HEK293 (cell line): Measurements from ENCODE around the gene ADAM17.

ENCODE experiments used
- CTCF ChIA-PET: fragments of 350-600 bp; formaldehyde crosslinking; extraction: SDS; loops from one replicate; lab custom pipeline; 2021; ENCODE audit warnings: antibody characterized with exemption; lab: Yijun Ruan, JAX
- POLR2A ChIA-PET: fragments of 300-600 bp; formaldehyde crosslinking; extraction: SDS; loops from one replicate; lab custom pipeline; 2020; ENCODE audit warnings: antibody characterized with exemption, inconsistent platforms; lab: Yijun Ruan, JAX
- H3K27ac ChIP-seq: fragments of 200-500 bp; sonication (Bioruptor generic); 2 replicates; pipeline ENCODE4 v1.5.1; 2014; ENCODE audit warnings: low read depth, low read length, control low read depth, inconsistent platforms; ENCODE audit errors: extremely low read depth
- H3K36me3 ChIP-seq, 2 experiments: fragments of 200-500 bp in 1 of 2; sonication (Bioruptor generic) in 1 of 2; 1 replicate in 1 of 2; 2 replicates in 1 of 2; pipeline ENCODE4 v1.5.1; 2014 to 2017; ENCODE audit warnings: inconsistent platforms in 2 of 2, low read length in 2 of 2; ENCODE audit not compliant: control insufficient read depth in 2 of 2, insufficient read depth in 1 of 2
- H3K4me1 ChIP-seq: fragments of 200-500 bp; sonication (Bioruptor generic); 2 replicates; pipeline ENCODE4 v1.5.1; 2014; ENCODE audit warnings: mild to moderate bottlenecking, low read length, inconsistent platforms; ENCODE audit not compliant: control insufficient read depth, insufficient read depth
- H3K4me3 ChIP-seq: 2 replicates; pipeline ENCODE4 v1.5.1; 2011; ENCODE audit warnings: low read depth, mild to moderate bottlenecking, control low read depth, low read length, moderate library complexity
- H3K9me3 ChIP-seq: fragments of 200-500 bp; sonication (Bioruptor generic); 2 replicates; pipeline ENCODE4 v1.5.1; 2014; ENCODE audit warnings: low read depth, low read length, inconsistent platforms; ENCODE audit not compliant: control insufficient read depth, insufficient read depth
- FEZF1 ChIP-seq: fragments of 450-650 bp; formaldehyde crosslinking; IDR thresholded peaks from 2 replicates; pipeline ENCODE4 v1.5.1; 2016; ENCODE audit warnings: missing biosample characterization, missing genetic modification characterization
- IKZF3 ChIP-seq: fragments of 450-650 bp; IDR thresholded peaks from 2 replicates; pipeline ENCODE4 v1.5.0; 2018; ENCODE audit warnings: missing biosample characterization, mild to moderate bottlenecking, missing genetic modification characterization, moderate library complexity
- TCF7L2 ChIP-seq: IDR thresholded peaks from 2 replicates; pipeline ENCODE4 v1.6.1; 2011; ENCODE audit warnings: low read depth, mild to moderate bottlenecking, inconsistent platforms, low read length, moderate library complexity, borderline replicate concordance
- ZNF202 ChIP-seq: fragments of 450-650 bp; formaldehyde crosslinking; IDR thresholded peaks from 2 replicates; pipeline ENCODE4 v1.5.1; 2016; ENCODE audit warnings: missing biosample characterization, missing genetic modification characterization, borderline replicate concordance
- ZNF239 ChIP-seq: fragments of 450-650 bp; formaldehyde crosslinking; IDR thresholded peaks from 2 replicates; pipeline ENCODE4 v1.5.1; 2016; ENCODE audit warnings: missing biosample characterization, missing genetic modification characterization
- ZNF26 ChIP-seq: fragments of 450-650 bp; formaldehyde crosslinking; IDR thresholded peaks from 2 replicates; pipeline ENCODE4 v1.5.1; 2016; ENCODE audit warnings: missing biosample characterization, missing genetic modification characterization
- ZNF266 ChIP-seq: fragments of 450-650 bp; formaldehyde crosslinking; IDR thresholded peaks from 2 replicates; pipeline ENCODE4 v1.5.1; 2016; ENCODE audit warnings: missing biosample characterization, missing genetic modification characterization, low read depth
- ZNF394 ChIP-seq: fragments of 450-650 bp; formaldehyde crosslinking; IDR thresholded peaks from 2 replicates; pipeline ENCODE4 v1.5.1; 2016; ENCODE audit warnings: missing biosample characterization, missing genetic modification characterization, mild to moderate bottlenecking, moderate library complexity, borderline replicate concordance
- ZNF404 ChIP-seq: fragments of 450-650 bp; formaldehyde crosslinking; IDR thresholded peaks from 2 replicates; pipeline ENCODE4 v1.5.1; 2017; ENCODE audit warnings: missing biosample characterization, missing genetic modification characterization
- ZNF423 ChIP-seq: fragments of 450-650 bp; formaldehyde crosslinking; IDR thresholded peaks from 2 replicates; pipeline ENCODE4 v1.5.1; 2016; ENCODE audit warnings: missing biosample characterization, missing genetic modification characterization
- ZNF530 ChIP-seq: fragments of 450-650 bp; formaldehyde crosslinking; IDR thresholded peaks from 2 replicates; pipeline ENCODE4 v1.5.1; 2016; ENCODE audit warnings: low read depth, missing biosample characterization, missing genetic modification characterization
- ZNF558 ChIP-seq: fragments of 450-650 bp; formaldehyde crosslinking; IDR thresholded peaks from 2 replicates; pipeline ENCODE4 v1.5.1; 2016; ENCODE audit warnings: missing biosample characterization, missing genetic modification characterization
- ZNF560 ChIP-seq: fragments of 450-650 bp; formaldehyde crosslinking; IDR thresholded peaks from 2 replicates; pipeline ENCODE4 v1.5.1; 2017; ENCODE audit warnings: missing biosample characterization, missing genetic modification characterization, borderline replicate concordance
- ZNF626 ChIP-seq: fragments of 450-650 bp; sonication (Bioruptor Pico); formaldehyde crosslinking; IDR thresholded peaks from 2 replicates; pipeline ENCODE4 v1.5.1; 2018; ENCODE audit warnings: missing biosample characterization, missing genetic modification characterization, inconsistent platforms
- ZNF658 ChIP-seq: fragments of 450-650 bp; formaldehyde crosslinking; IDR thresholded peaks from 2 replicates; pipeline ENCODE4; 2016; ENCODE audit warnings: missing biosample characterization, missing genetic modification characterization
- ZNF670 ChIP-seq: fragments of 450-650 bp; formaldehyde crosslinking; IDR thresholded peaks from 2 replicates; pipeline ENCODE4 v1.5.1; 2016; ENCODE audit warnings: missing biosample characterization, missing genetic modification characterization, low read depth
- ZNF830 ChIP-seq: fragments of 450-650 bp; IDR thresholded peaks from 2 replicates; pipeline ENCODE4 v1.5.0; 2018; ENCODE audit warnings: missing biosample characterization, missing genetic modification characterization, low read depth, mild to moderate bottlenecking, moderate library complexity
- TF ChIP-seq, protein P1 (sequence below): fragments of 450-650 bp; formaldehyde crosslinking; IDR thresholded peaks from 2 replicates; pipeline ENCODE4 v1.5.1; 2016; ENCODE audit warnings: missing biosample characterization, missing genetic modification characterization, borderline replicate concordance
- TF ChIP-seq, protein P2 (sequence below): fragments of 450-650 bp; formaldehyde crosslinking; IDR thresholded peaks from 2 replicates; pipeline ENCODE4 v1.5.1; 2016; ENCODE audit warnings: missing biosample characterization, missing genetic modification characterization, borderline replicate concordance
- TF ChIP-seq, protein P3 (sequence below): fragments of 450-650 bp; formaldehyde crosslinking; IDR thresholded peaks from 2 replicates; pipeline ENCODE4 v1.5.1; 2016; ENCODE audit warnings: missing biosample characterization, missing genetic modification characterization
- TF ChIP-seq, protein P4 (sequence below): fragments of 450-650 bp; formaldehyde crosslinking; IDR thresholded peaks from 2 replicates; pipeline ENCODE4 v1.5.1; 2017; ENCODE audit warnings: missing biosample characterization, missing genetic modification characterization

ADAM17 gene

DNA sequence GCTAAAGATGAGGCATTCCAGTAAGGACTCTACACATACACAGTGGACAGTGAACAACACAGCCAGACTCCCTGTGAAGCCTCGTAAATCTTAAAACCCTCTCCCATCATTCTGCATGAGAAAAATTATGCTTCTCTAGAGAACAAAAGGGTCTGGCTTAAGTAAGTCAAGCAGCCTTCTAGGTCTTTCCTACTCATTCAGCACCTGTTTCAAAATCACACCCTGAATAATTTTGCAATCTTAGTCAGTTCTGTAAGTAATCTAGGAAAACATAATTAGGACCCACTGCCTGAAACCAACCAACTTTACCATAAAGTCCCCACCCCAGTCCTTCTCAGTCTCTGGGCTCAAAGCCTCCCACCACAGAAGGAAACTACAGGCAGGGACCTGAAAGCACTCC lies 61.5 kb downstream of the ADAM17 start (continued):
- TF ChIP-seq, protein P1, sequence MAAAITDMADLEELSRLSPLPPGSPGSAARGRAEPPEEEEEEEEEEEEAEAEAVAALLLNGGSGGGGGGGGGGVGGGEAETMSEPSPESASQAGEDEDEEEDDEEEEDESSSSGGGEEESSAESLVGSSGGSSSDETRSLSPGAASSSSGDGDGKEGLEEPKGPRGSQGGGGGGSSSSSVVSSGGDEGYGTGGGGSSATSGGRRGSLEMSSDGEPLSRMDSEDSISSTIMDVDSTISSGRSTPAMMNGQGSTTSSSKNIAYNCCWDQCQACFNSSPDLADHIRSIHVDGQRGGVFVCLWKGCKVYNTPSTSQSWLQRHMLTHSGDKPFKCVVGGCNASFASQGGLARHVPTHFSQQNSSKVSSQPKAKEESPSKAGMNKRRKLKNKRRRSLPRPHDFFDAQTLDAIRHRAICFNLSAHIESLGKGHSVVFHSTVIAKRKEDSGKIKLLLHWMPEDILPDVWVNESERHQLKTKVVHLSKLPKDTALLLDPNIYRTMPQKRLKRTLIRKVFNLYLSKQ (tag by site-specific recombination) = no peak
- no peak for TF ChIP-seq ZNF830 (tag by site-specific recombination)
- TF ChIP-seq ZNF202 = no peak
- TF ChIP-seq ZNF239 (tag by site-specific recombination) = no peak
- TF ChIP-seq ZNF558 (tag by site-specific recombination) = no peak
- TF ChIP-seq ZNF266 (tag by site-specific recombination) = no peak

GRCh38 chr2:9493478-9493877 lies 62.2 kb downstream of the ADAM17 start:
- no peak overlapping the region for H3K4me3 ChIP-seq
- H3K4me1 ChIP-seq = no peaks in the 10 kb centered on the region
- no peak for TF ChIP-seq ZNF626
- peaks cover 52 to 90% of the 10 kb centered on the region in 2 experiments for H3K36me3 ChIP-seq
- ChIA-PET POLR2A (interaction anchor here (0.5 kb wide), 1 partner anchor 9 kb away, joined by 3 read pairs; no protein-coding TSS in a partner anchor), CTCF (interaction anchor here (0.6 to 0.9 kb wide), 2 partner anchors 21 to 55 kb away, joined by 3 read pairs; no protein-coding TSS in a partner anchor)
- no peaks in the 10 kb centered on the region for H3K9me3 ChIP-seq
- no peak overlapping the region for H3K27ac ChIP-seq

GRCh38 chr2:9492927-9493326 lies 62.7 kb downstream of the ADAM17 start:
- ChIA-PET POLR2A (interaction anchor here (0.5 kb wide), 1 partner anchor 10 kb away, joined by 3 read pairs; no protein-coding TSS in a partner anchor), CTCF (interaction anchor here (0.9 kb wide), 1 partner anchor 54 kb away, joined by 3 read pairs; no protein-coding TSS in a partner anchor)
- H3K36me3 ChIP-seq = peaks cover 54 to 90% of the 10 kb centered on the region in 2 experiments
- TF ChIP-seq ZNF404 = no peak
- TF ChIP-seq, all 188 proteins: peak for 0
- Histone ChIP-seq H3K4me3 (no peak overlapping the region), H3K9me3 (no peaks in the 10 kb centered on the region), H3K27ac (no peak overlapping the region), H3K4me1 (no peaks in the 10 kb centered on the region)

GRCh38 chr2:9490789-9491188 lies 64.8 kb downstream of the ADAM17 start:
- peaks cover 64 to 96% of the 10 kb centered on the region in 2 experiments for H3K36me3 ChIP-seq
- CTCF ChIA-PET = no interaction called here
- TF ChIP-seq ZNF423 (tag by site-specific recombination) (no peak), FEZF1 (tag by site-specific recombination) (no peak), ZNF26 (no peak), ZNF670 (tag by site-specific recombination) (no peak), ZNF560 (tag by site-specific recombination) (no peak), TCF7L2 (no peak), ZNF394 (tag by site-specific recombination) (no peak), ZNF658 (tag by site-specific recombination) (no peak), IKZF3 (tag by site-specific recombination) (no peak), ZNF530 (no peak)
- TF ChIP-seq, protein P2, sequence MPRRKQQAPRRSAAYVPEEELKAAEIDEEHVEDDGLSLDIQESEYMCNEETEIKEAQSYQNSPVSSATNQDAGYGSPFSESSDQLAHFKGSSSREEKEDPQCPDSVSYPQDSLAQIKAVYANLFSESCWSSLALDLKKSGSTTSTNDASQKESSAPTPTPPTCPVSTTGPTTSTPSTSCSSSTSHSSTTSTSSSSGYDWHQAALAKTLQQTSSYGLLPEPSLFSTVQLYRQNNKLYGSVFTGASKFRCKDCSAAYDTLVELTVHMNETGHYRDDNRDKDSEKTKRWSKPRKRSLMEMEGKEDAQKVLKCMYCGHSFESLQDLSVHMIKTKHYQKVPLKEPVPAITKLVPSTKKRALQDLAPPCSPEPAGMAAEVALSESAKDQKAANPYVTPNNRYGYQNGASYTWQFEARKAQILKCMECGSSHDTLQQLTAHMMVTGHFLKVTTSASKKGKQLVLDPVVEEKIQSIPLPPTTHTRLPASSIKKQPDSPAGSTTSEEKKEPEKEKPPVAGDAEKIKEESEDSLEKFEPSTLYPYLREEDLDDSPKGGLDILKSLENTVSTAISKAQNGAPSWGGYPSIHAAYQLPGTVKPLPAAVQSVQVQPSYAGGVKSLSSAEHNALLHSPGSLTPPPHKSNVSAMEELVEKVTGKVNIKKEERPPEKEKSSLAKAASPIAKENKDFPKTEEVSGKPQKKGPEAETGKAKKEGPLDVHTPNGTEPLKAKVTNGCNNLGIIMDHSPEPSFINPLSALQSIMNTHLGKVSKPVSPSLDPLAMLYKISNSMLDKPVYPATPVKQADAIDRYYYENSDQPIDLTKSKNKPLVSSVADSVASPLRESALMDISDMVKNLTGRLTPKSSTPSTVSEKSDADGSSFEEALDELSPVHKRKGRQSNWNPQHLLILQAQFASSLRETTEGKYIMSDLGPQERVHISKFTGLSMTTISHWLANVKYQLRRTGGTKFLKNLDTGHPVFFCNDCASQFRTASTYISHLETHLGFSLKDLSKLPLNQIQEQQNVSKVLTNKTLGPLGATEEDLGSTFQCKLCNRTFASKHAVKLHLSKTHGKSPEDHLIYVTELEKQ (tag by site-specific recombination) = no peak
- TF ChIP-seq, protein P3, sequence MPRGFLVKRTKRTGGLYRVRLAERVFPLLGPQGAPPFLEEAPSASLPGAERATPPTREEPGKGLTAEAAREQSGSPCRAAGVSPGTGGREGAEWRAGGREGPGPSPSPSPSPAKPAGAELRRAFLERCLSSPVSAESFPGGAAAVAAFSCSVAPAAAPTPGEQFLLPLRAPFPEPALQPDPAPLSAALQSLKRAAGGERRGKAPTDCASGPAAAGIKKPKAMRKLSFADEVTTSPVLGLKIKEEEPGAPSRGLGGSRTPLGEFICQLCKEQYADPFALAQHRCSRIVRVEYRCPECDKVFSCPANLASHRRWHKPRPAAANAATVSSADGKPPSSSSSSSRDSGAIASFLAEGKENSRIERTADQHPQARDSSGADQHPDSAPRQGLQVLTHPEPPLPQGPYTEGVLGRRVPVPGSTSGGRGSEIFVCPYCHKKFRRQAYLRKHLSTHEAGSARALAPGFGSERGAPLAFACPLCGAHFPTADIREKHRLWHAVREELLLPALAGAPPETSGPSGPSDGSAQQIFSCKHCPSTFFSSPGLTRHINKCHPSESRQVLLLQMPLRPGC = no peak
- TF ChIP-seq, protein P4, sequence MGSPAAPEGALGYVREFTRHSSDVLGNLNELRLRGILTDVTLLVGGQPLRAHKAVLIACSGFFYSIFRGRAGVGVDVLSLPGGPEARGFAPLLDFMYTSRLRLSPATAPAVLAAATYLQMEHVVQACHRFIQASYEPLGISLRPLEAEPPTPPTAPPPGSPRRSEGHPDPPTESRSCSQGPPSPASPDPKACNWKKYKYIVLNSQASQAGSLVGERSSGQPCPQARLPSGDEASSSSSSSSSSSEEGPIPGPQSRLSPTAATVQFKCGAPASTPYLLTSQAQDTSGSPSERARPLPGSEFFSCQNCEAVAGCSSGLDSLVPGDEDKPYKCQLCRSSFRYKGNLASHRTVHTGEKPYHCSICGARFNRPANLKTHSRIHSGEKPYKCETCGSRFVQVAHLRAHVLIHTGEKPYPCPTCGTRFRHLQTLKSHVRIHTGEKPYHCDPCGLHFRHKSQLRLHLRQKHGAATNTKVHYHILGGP = no peak

More at GRCh38 chr2:9490789-9491188, 64.8 kb downstream of the ADAM17 start:
- H3K4me3 ChIP-seq = no peak overlapping the region
- POLR2A ChIA-PET = no interaction called here
- no peaks in the 10 kb centered on the region for H3K4me1 ChIP-seq
- H3K9me3 ChIP-seq = no peaks in the 10 kb centered on the region
- no peak overlapping the region for H3K27ac ChIP-seq
